Heart left ventricle (tissue), 13 donors: ENCODE measurements around the gene AMY1A.
"Not testable (repeated sequence)": the region's sequence is repeated elsewhere in the genome, so short reads cannot be mapped to it uniquely, and the experiment has no call there.

Source experiments
- CTCF ChIP-seq, 12 donors: fragments of 200-600 bp; sonication (generic) in 4 of 12; IDR thresholded peaks; one replicate each; pipeline versions ENCODE4 v1.5.0 to v1.8.0; 2018 to 2022; ENCODE audit warnings: antibody characterized with exemption in 12 of 12, mild to moderate bottlenecking in 5 of 12
- POLR2A ChIP-seq, 2 donors: fragments of 450-650 bp; IDR thresholded peaks; one replicate each; pipeline ENCODE4 v1.6.1; 2017; ENCODE audit warnings: antibody characterized with exemption in 2 of 2, mild to moderate bottlenecking in 2 of 2, moderate library complexity in 2 of 2
- donor health status: ischemic (EF 13 %, LVEDD 7.1; RV severe dilation, severe dysfunction).
- donor health status: DM: no; HTN: yes; CAD: no.
- donor health status: DM: no; HTN: no; CAD: no.
- donor health status: ischemic (EF 25% LVEDD 6.9; RV normal size, moderate dysfunction).
- donor health status: ischemic (EF 25% LVEDD 5.7; RV mildly dilated, moderate dysfunction).
- donor health status: ischemic (EF 35%, LVEDD 5.7; RV mildly dilated, moderate dysfunction).
- donor health status: nonischemic (EF 11% LVEDD 7.7; RV severe dilation, severe dysfunction).
- donor health status: DM: yes; HTN: yes; CAD: no.
- donor health status: PGD.
- donor health status: ischemic (EF 29% LVEDD 5.4; RV normal size, mild dysfunction).
- donor health status: nonischemic (EF 23%, LVEDD 6.1; RV moderate dilation, normal function).

DNA sequence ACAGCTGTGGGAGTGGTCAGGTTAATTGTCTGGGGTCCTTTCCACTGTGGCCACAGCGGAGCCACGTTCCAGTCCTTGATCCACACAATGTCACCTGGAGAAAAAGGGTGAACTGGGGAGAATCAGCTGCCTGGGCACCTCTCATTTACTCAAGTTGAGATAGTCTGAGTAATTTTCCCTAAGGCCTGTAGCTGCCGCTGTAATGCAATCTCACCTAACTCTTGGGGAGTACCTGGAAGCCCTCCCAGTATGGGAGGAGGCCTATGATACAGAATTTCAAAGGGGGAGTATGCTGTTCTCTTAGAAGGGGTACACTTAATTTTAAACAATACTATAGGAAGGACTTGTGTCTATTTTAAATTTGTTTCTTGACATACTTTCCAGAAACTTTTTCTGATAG lies 5.3 kb upstream of the AMY1A start:
- TF ChIP-seq CTCF, POLR2A (IDR thresholded peaks at IDR 0.05): not testable (repeated sequence)
